ENCODE results near the gene CCDC158.

DNA sequence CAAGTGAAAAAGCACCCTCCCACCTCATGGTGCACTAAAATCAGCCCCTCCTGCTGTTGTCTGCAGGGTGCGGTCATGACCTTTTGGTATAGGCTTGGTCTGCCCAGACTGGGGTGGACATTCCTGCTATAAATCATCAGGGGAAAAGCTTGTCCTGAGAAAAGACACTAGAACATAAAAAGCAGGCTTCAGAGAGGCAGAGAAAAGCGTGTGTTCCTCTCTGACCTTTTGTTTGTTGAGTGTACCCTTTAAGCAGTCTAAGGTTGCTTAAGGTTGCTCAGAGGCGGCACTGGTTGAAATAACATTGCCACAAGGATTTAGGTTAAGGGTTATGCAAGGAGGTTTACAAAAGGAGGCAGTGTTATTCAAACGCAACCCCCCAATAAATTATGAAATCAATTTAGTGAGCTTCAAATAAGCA lies 43.5 kb downstream of the CCDC158 start:
- TF ChIP-seq, protein P1, sequence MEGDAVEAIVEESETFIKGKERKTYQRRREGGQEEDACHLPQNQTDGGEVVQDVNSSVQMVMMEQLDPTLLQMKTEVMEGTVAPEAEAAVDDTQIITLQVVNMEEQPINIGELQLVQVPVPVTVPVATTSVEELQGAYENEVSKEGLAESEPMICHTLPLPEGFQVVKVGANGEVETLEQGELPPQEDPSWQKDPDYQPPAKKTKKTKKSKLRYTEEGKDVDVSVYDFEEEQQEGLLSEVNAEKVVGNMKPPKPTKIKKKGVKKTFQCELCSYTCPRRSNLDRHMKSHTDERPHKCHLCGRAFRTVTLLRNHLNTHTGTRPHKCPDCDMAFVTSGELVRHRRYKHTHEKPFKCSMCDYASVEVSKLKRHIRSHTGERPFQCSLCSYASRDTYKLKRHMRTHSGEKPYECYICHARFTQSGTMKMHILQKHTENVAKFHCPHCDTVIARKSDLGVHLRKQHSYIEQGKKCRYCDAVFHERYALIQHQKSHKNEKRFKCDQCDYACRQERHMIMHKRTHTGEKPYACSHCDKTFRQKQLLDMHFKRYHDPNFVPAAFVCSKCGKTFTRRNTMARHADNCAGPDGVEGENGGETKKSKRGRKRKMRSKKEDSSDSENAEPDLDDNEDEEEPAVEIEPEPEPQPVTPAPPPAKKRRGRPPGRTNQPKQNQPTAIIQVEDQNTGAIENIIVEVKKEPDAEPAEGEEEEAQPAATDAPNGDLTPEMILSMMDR (IDR thresholded peaks at IDR 0.05), result no peak
- no peak for TF ChIP-seq EZH2 (IDR thresholded peaks at IDR 0.05; ENCODE audit: borderline replicate concordance, insufficient read depth, low read depth, low read length, poor library complexity, severe bottlenecking)

Data from B cell (primary cell).